IMR-90 (cell line): ENCODE measurements around the gene ZSCAN31. TPM values are rescaled to one million over a fixed set of nuclear protein-coding genes. Genes with fewer than 3 reads are reported as not detected.

Experiments used
- ATAC-seq: fragments of 200-7000 bp; cut with Tn5 transposase; 2 replicates; pipeline ENCODE4 v1.9.1; 2020; ENCODE audit warnings: low read depth, mild to moderate bottlenecking, moderate library complexity
- BruUV-seq: library from RNA; stranded (reverse); fragments of 400-500 nt; replicated peaks from 2 replicates; lab custom pipeline; 2021; lab: Mats Ljungman, UMichigan
- CTCF ChIA-PET: fragments of 300-600 bp; formaldehyde crosslinking; extraction: SDS; loops from one replicate; lab custom pipeline; 2021; ENCODE audit warnings: antibody characterized with exemption; lab: Yijun Ruan, JAX
- POLR2A ChIA-PET: fragments of 300-600 bp; sonication (Branson Sonifier 250); formaldehyde crosslinking; loops from one replicate; lab custom pipeline; 2022; ENCODE audit warnings: antibody characterized with exemption; ENCODE audit not compliant: unreplicated experiment; lab: Charles Lee
- DNase-seq: peaks from one replicate; pipeline ENCODE4 v3.0.0; 2013
- H2AFZ ChIP-seq: replicated peaks from 2 replicates; pipeline ENCODE3; 2013; ENCODE audit warnings: low read length, mild to moderate bottlenecking; ENCODE audit not compliant: poor library complexity
- H2AK5ac ChIP-seq: 2 replicates; pipeline ENCODE4 v1.6.1; 2013; ENCODE audit warnings: low read depth, low read length, inconsistent platforms
- H2AK9ac ChIP-seq: replicated peaks from 2 replicates; pipeline ENCODE3; 2013; ENCODE audit warnings: mild to moderate bottlenecking, low read depth, low read length, moderate library complexity; ENCODE audit not compliant: poor library complexity
- H2BK120ac ChIP-seq: 2 replicates; pipeline ENCODE4 v1.6.1; 2013; ENCODE audit warnings: low read depth, low read length, inconsistent platforms
- H2BK15ac ChIP-seq: 3 replicates; pipeline ENCODE4 v1.6.1; 2013; ENCODE audit warnings: low read depth, low read length, inconsistent platforms
- H2BK20ac ChIP-seq: 2 replicates; pipeline ENCODE4 v1.6.1; 2013; ENCODE audit warnings: low read depth, mild to moderate bottlenecking, inconsistent platforms, low read length, moderate library complexity
- H2BK5ac ChIP-seq: 2 replicates; pipeline ENCODE4 v1.6.1; 2013; ENCODE audit warnings: mild to moderate bottlenecking, low read depth, low read length, inconsistent platforms; ENCODE audit not compliant: poor library complexity, severe bottlenecking
- H3K14ac ChIP-seq: replicated peaks from 2 replicates; pipeline ENCODE4 v1.6.1; 2013; ENCODE audit warnings: low read depth, low read length, inconsistent platforms
- H3K18ac ChIP-seq: 2 replicates; pipeline ENCODE4 v1.6.1; 2013; ENCODE audit warnings: low read depth, low read length, control low read depth
- H3K23ac ChIP-seq: 2 replicates; pipeline ENCODE4 v1.6.1; 2013; ENCODE audit warnings: low read depth, low read length, inconsistent platforms
- H3K27ac ChIP-seq: 2 replicates; pipeline ENCODE4 v1.5.1; 2013; ENCODE audit warnings: mild to moderate bottlenecking, control low read depth, low read length; ENCODE audit not compliant: insufficient read depth
- H3K27me3 ChIP-seq: 2 replicates; pipeline ENCODE4 v1.6.1; 2013; ENCODE audit warnings: low read length; ENCODE audit not compliant: control insufficient read depth, insufficient read depth
- H3K36me3 ChIP-seq: 2 replicates; pipeline ENCODE4 v1.6.1; 2013; ENCODE audit warnings: low read length, mixed read lengths; ENCODE audit not compliant: control insufficient read depth, insufficient read depth
- H3K4ac ChIP-seq: 2 replicates; pipeline ENCODE4 v1.6.1; 2013; ENCODE audit warnings: low read depth, low read length, inconsistent platforms
- H3K4me1 ChIP-seq: 2 replicates; pipeline ENCODE4 v1.6.1; 2013; ENCODE audit warnings: low read length, mixed read lengths; ENCODE audit not compliant: control insufficient read depth, insufficient read depth
- H3K4me2 ChIP-seq: 2 replicates; pipeline ENCODE4 v1.6.1; 2013; ENCODE audit warnings: low read depth, mild to moderate bottlenecking, control low read depth, low read length, moderate library complexity
- H3K4me3 ChIP-seq: 2 replicates; pipeline ENCODE4 v1.5.1; 2013; ENCODE audit warnings: low read depth, mild to moderate bottlenecking, control low read depth, low read length, moderate library complexity; ENCODE audit not compliant: insufficient read depth
- H3K56ac ChIP-seq: 2 replicates; pipeline ENCODE4 v1.6.1; 2013; ENCODE audit warnings: low read length, inconsistent platforms; ENCODE audit not compliant: insufficient read depth; ENCODE audit errors: extremely low read depth
- H3K79me1 ChIP-seq, 2 experiments: 2 replicates each; pipeline ENCODE4 v1.6.1; 2013; ENCODE audit warnings: low read length in 2 of 2, inconsistent platforms in 1 of 2, low read depth in 1 of 2
- H3K9ac ChIP-seq: 2 replicates; pipeline ENCODE4 v1.6.1; 2013; ENCODE audit warnings: low read depth, low read length, control low read depth
- H3K9me1 ChIP-seq: 2 replicates; pipeline ENCODE4 v1.6.1; 2013; ENCODE audit warnings: low read length, inconsistent platforms; ENCODE audit not compliant: insufficient read depth
- H3K9me3 ChIP-seq: 2 replicates; pipeline ENCODE4 v1.6.1; 2013; ENCODE audit warnings: low read length; ENCODE audit not compliant: control insufficient read depth, insufficient read depth
- H4K20me1 ChIP-seq: 2 replicates; pipeline ENCODE4 v1.6.1; 2013; ENCODE audit warnings: low read length, inconsistent platforms; ENCODE audit not compliant: insufficient read depth
- H4K5ac ChIP-seq: 2 replicates; pipeline ENCODE4 v1.6.1; 2013; ENCODE audit warnings: mild to moderate bottlenecking, low read depth, low read length, control low read depth
- H4K8ac ChIP-seq, 2 experiments: 2 replicates each; pipeline ENCODE4 v1.6.1; 2013; ENCODE audit warnings: low read depth in 2 of 2, low read length in 2 of 2, control low read depth in 1 of 2, inconsistent platforms in 1 of 2
- H4K91ac ChIP-seq: 2 replicates; pipeline ENCODE4 v1.6.1; 2013; ENCODE audit warnings: low read depth, low read length, inconsistent platforms; ENCODE audit not compliant: insufficient read depth
- BHLHE40 ChIP-seq: fragments of 150-350 bp; IDR thresholded peaks from 2 replicates; pipeline ENCODE4 v1.6.1; 2016; ENCODE audit warnings: mild to moderate bottlenecking, low read depth, low read length
- CEBPB ChIP-seq: IDR thresholded peaks from 2 replicates; pipeline ENCODE4 v1.6.1; 2012; ENCODE audit warnings: low read depth, low read length, improper control_type of control experiment
- CHD1 ChIP-seq: IDR thresholded peaks from 2 replicates; pipeline ENCODE4 v1.6.1; 2012; ENCODE audit warnings: low read depth, low read length, improper control_type of control experiment
- CTCF ChIP-seq: conservative IDR thresholded peaks from 2 replicates; pipeline ENCODE4 v1.5.1; 2012; ENCODE audit warnings: mild to moderate bottlenecking, low read depth, low read length, improper control_type of control experiment
- ELK1 ChIP-seq: fragments of 150-350 bp; IDR thresholded peaks from 2 replicates; pipeline ENCODE4 v1.6.1; 2016; ENCODE audit warnings: low read depth, mild to moderate bottlenecking, low read length, moderate library complexity, borderline replicate concordance
- FOS ChIP-seq: fragments of 150-350 bp; IDR thresholded peaks from 2 replicates; pipeline ENCODE4 v1.6.1; 2016; ENCODE audit warnings: low read depth, low read length
- MAFK ChIP-seq: IDR thresholded peaks from 2 replicates; pipeline ENCODE4 v1.6.1; 2012; ENCODE audit warnings: low read depth, low read length, improper control_type of control experiment
- MAZ ChIP-seq: IDR thresholded peaks from 2 replicates; pipeline ENCODE4 v1.6.1; 2012; ENCODE audit warnings: low read depth, mild to moderate bottlenecking, low read length, improper control_type of control experiment, moderate library complexity, borderline replicate concordance
- MXI1 ChIP-seq: IDR thresholded peaks from 2 replicates; pipeline ENCODE4 v1.6.1; 2012; ENCODE audit warnings: low read depth, mild to moderate bottlenecking, low read length, moderate library complexity, borderline replicate concordance
- NFE2L2 ChIP-seq: fragments of 150-350 bp; IDR thresholded peaks from 2 replicates; pipeline ENCODE4 v1.6.1; 2016; ENCODE audit warnings: low read depth, mild to moderate bottlenecking, low read length
- POLR2A ChIP-seq: IDR thresholded peaks from 2 replicates; pipeline ENCODE4 v1.6.1; 2012; ENCODE audit warnings: mild to moderate bottlenecking, low read depth, low read length
- RAD21 ChIP-seq: IDR thresholded peaks from 2 replicates; pipeline ENCODE4 v1.6.1; 2012; ENCODE audit warnings: low read length, improper control_type of control experiment
- RCOR1 ChIP-seq: IDR thresholded peaks from 2 replicates; pipeline ENCODE4 v1.6.1; 2012; ENCODE audit warnings: mild to moderate bottlenecking, low read length, improper control_type of control experiment; ENCODE audit not compliant: insufficient replicate concordance
- RFX5 ChIP-seq: IDR thresholded peaks from 2 replicates; pipeline ENCODE4 v1.8.0; 2012; ENCODE audit warnings: low read depth, mild to moderate bottlenecking, low read length, moderate library complexity
- SMC3 ChIP-seq: fragments of 150-350 bp; IDR thresholded peaks from 2 replicates; pipeline ENCODE4 v1.6.1; 2016; ENCODE audit warnings: low read depth, mild to moderate bottlenecking, antibody characterized with exemption, low read length, moderate library complexity
- USF2 ChIP-seq: fragments of 150-350 bp; IDR thresholded peaks from 2 replicates; pipeline ENCODE4 v1.6.1; 2017; ENCODE audit warnings: mild to moderate bottlenecking, antibody characterized with exemption, low read length, low read depth
- WGBS, 2 experiments: methylation state at CpG; one replicate each; pipeline versions ENCODE4 v1.1.5 to v1.1.7; 2013; ENCODE audit warnings: missing lambda C conversion rate in 2 of 2; ENCODE audit not compliant: insufficient read length in 1 of 2; ENCODE audit errors: extremely low coverage in 2 of 2; 5-methylcytosine and 5-hydroxymethylcytosine counted together
- dilution Hi-C: fragments of 300-500 bp; cut with HindIII; formaldehyde crosslinking; loops from one replicate; pipeline ENCODE4 v1.14.3; 2018; ENCODE audit warnings: low sequenced_read_pairs; ENCODE audit not compliant: unreplicated experiment
- in situ Hi-C: fragments of 300-500 bp; cut with MboI; formaldehyde crosslinking; loops from 3 replicates; pipeline ENCODE4 v1.14.3; 2019; ENCODE audit warnings: low sequenced_read_pairs, inconsistent platforms, mixed read lengths
- intact Hi-C: fragments of 100-400 bp; cut with micrococcal nuclease; formaldehyde crosslinking; loops from 2 replicates; pipeline ENCODE4 v1.10.0; 2022
- polyA plus RNA-seq, 3 experiments: library from polyadenylated mRNA; depleted of rRNA; stranded (reverse); fragments of >200 nt; gene quantifications; 2 replicates each; pipeline ENCODE4 v1.2.3, GENCODE V29; 2012; ENCODE audit warnings: low replicate concordance in 1 of 3
- total RNA-seq: library from RNA; depleted of rRNA; stranded (reverse); fragments of >200 nt; gene quantifications from 2 replicates; pipeline ENCODE4 v1.2.3, GENCODE V29; 2012

The ZSCAN31 gene
- total and polyA plus RNA-seq, 2 of the 4 experiments (the other 2 are of a cell fraction) = 1.4 to 4.7 TPM

- ATAC-seq = no peak
- CTCF ChIA-PET = no interaction called here
Observed at GRCh38 chr6:28343898-28344677, 8.1 kb upstream of the ZSCAN31 start.

More at GRCh38 chr6:28343898-28344677, 8.1 kb upstream of the ZSCAN31 start:
- Histone ChIP-seq H3K4me2 (no peak overlapping the region), H2BK20ac (no peak overlapping the region), H4K91ac (no peak overlapping the region), H3K23ac (no peak overlapping the region), H3K9me3 (no peaks in the 10 kb centered on the region), H3K27me3 (peaks cover 16% of the 10 kb centered on the region), H3K14ac (no peak overlapping the region), H4K5ac (no peak overlapping the region), H3K27ac (no peak overlapping the region), H2AK5ac (no peak overlapping the region), H3K79me1 (no peaks in the 10 kb centered on the region), H2BK15ac (no peak overlapping the region), H3K4me1 (no peaks in the 10 kb centered on the region), H3K9me1 (no peaks in the 10 kb centered on the region), H3K4me3 (no peak overlapping the region), H2AFZ (no peak overlapping the region), H2AK9ac (no peak overlapping the region), H3K9ac (no peak overlapping the region), H4K20me1 (no peaks in the 10 kb centered on the region), H3K18ac (no peak overlapping the region), H3K4ac (no peak overlapping the region), H3K36me3 (no peaks in the 10 kb centered on the region), H4K8ac (no peak overlapping the region), H3K56ac (no peak overlapping the region), H2BK120ac (no peak overlapping the region), H2BK5ac (no peak overlapping the region)
- TF ChIP-seq CEBPB (no peak), CHD1 (no peak), USF2 (no peak), RFX5 (no peak), ELK1 (no peak), RAD21 (no peak), FOS (no peak), NFE2L2 (no peak), POLR2A (no peak), CTCF (no peak), SMC3 (no peak), MAFK (no peak), RCOR1 (no peak), MXI1 (no peak), BHLHE40 (no peak), MAZ (no peak)
- no CpG with 5 or more reads among the region's 1 CpG for WGBS, 2 experiments
- no TSS peak for BruUV-seq
- intact Hi-C loops (no loop called here), in situ Hi-C loops (no loop called here), dilution Hi-C loops (no loop called here)
- no peak for DNase-seq
- POLR2A ChIA-PET = no interaction called here
